ENCODE results near the gene DCTN1.

- no peak for TF ChIP-seq CTCF (IDR thresholded peaks at IDR 0.05)
- no peak for TF ChIP-seq POLR2A (IDR thresholded peaks at IDR 0.05)
These were observed 2.1 kb downstream of the DCTN1 start for GRCh38 chr2:74378007-74378406.

All from uterus (tissue), 2 donors.